H1 (cell line): ENCODE data around the gene OSBP2. TPM values are rescaled to one million over a fixed set of nuclear protein-coding genes. Genes with fewer than 3 reads are reported as not detected.

ENCODE experiments used
- CTCF ChIA-PET: fragments of 300-600 bp; sonication (Branson Sonifier 250); formaldehyde crosslinking; loops from one replicate; lab custom pipeline; 2021; ENCODE audit not compliant: partially characterized antibody; lab: Charles Lee
- POLR2A ChIA-PET: fragments of 300-600 bp; sonication (Branson Sonifier 250); formaldehyde crosslinking; loops from one replicate; lab custom pipeline; 2021; ENCODE audit warnings: inconsistent platforms; ENCODE audit not compliant: partially characterized antibody; lab: Charles Lee
- DNase-seq, 2 experiments: peaks; one replicate each; pipeline versions ENCODE4 v3.0.0 to v3.0.0-alpha.2; 2010 to 2022; ENCODE audit warnings: low spot score in 2 of 2, low read depth in 1 of 2, mixed read lengths in 1 of 2
- FAIRE-seq: peaks from 2 replicates; lab custom pipeline; 2011; peaks lifted over from hg19 to GRCh38; lab: Jason Lieb, UNC
- H2AFZ ChIP-seq: 2 replicates; pipeline ENCODE4 v1.8.1; 2012; ENCODE audit warnings: low read length, inconsistent platforms
- H2AK5ac ChIP-seq: 2 replicates; pipeline ENCODE4 v1.6.1; 2013; ENCODE audit warnings: low read depth, low read length
- H2BK120ac ChIP-seq: replicated peaks from 2 replicates; pipeline ENCODE3; 2013; ENCODE audit warnings: low read depth, low read length, inconsistent platforms
- H2BK12ac ChIP-seq: 2 replicates; pipeline ENCODE4 v1.6.1; 2013; ENCODE audit warnings: low read depth, low read length
- H2BK15ac ChIP-seq: 2 replicates; pipeline ENCODE4 v1.6.1; 2013; ENCODE audit warnings: low read length
- H2BK20ac ChIP-seq: 2 replicates; pipeline ENCODE4 v1.6.1; 2013; ENCODE audit warnings: low read length
- H2BK5ac ChIP-seq: 2 replicates; pipeline ENCODE4 v1.6.1; 2013; ENCODE audit warnings: low read depth, low read length
- H3K14ac ChIP-seq: 2 replicates; pipeline ENCODE4 v1.6.1; 2013; ENCODE audit warnings: inconsistent platforms; ENCODE audit not compliant: insufficient read length
- H3K18ac ChIP-seq: 2 replicates; pipeline ENCODE4 v1.6.1; 2013; ENCODE audit warnings: low read length; ENCODE audit errors: extremely low read depth
- H3K23ac ChIP-seq: 2 replicates; pipeline ENCODE4 v1.6.1; 2013; ENCODE audit warnings: inconsistent platforms; ENCODE audit not compliant: insufficient read length
- H3K23me2 ChIP-seq: 2 replicates; pipeline ENCODE4 v1.6.1; 2013; ENCODE audit warnings: low read depth, low read length
- H3K27ac ChIP-seq: 2 replicates; pipeline ENCODE4 v1.6.1; 2011; ENCODE audit warnings: low read depth, low read length, inconsistent platforms
- H3K27me3 ChIP-seq, 4 experiments: replicated peaks in 1 of 4; 1 replicate in 1 of 4; 2 replicates in 3 of 4; pipeline versions ENCODE4 v1.6.1 to v1.8.1; 2011 to 2013; ENCODE audit warnings: low read length in 3 of 4, mild to moderate bottlenecking in 3 of 4, inconsistent platforms in 2 of 4, mixed read lengths in 2 of 4, moderate library complexity in 1 of 4; ENCODE audit not compliant: control insufficient read depth in 3 of 4, insufficient read depth in 3 of 4; ENCODE audit errors: extremely low read depth in 1 of 4
- H3K36me3 ChIP-seq, 4 experiments: 2 replicates each; pipeline versions ENCODE4 v1.6.1 to v1.8.1; 2011 to 2013; ENCODE audit warnings: mild to moderate bottlenecking in 4 of 4, low read length in 3 of 4, moderate library complexity in 2 of 4, control low read depth in 1 of 4, inconsistent platforms in 1 of 4; ENCODE audit not compliant: insufficient read depth in 4 of 4, control insufficient read depth in 2 of 4
- H3K4ac ChIP-seq: replicated peaks from 2 replicates; pipeline ENCODE3; 2013; ENCODE audit warnings: low read length, low read depth, mixed read lengths, inconsistent platforms; ENCODE audit not compliant: insufficient read length
- H3K4me1 ChIP-seq, 4 experiments: replicated peaks in 1 of 4; 1 replicate in 1 of 4; 2 replicates in 3 of 4; pipeline versions ENCODE4 v1.6.1 to v1.8.1; 2011 to 2013; ENCODE audit warnings: low read length in 3 of 4, inconsistent platforms in 2 of 4, mixed read lengths in 1 of 4; ENCODE audit not compliant: insufficient read depth in 4 of 4, control insufficient read depth in 3 of 4
- H3K4me2 ChIP-seq, 2 experiments: 2 replicates each; pipeline versions ENCODE4 v1.6.1 to v1.8.1; 2011 to 2013; ENCODE audit warnings: low read depth in 2 of 2, low read length in 2 of 2, control low read depth in 1 of 2, inconsistent platforms in 1 of 2, mild to moderate bottlenecking in 1 of 2; ENCODE audit not compliant: insufficient read depth in 1 of 2
- H3K4me3 ChIP-seq, 4 experiments: fragments of 200-600, 300-600 bp in 1 of 4; sonication (generic), shearing (Covaris generic), sonication (Bioruptor Twin) in 1 of 4; 2 replicates each; pipeline versions ENCODE4 v1.5.1 to v1.8.1; 2011 to 2016; ENCODE audit warnings: low read length in 4 of 4, low read depth in 3 of 4, control low read depth in 2 of 4, inconsistent platforms in 2 of 4, mild to moderate bottlenecking in 2 of 4, mixed read lengths in 1 of 4, moderate library complexity in 1 of 4; ENCODE audit not compliant: insufficient read depth in 2 of 4; ENCODE audit errors: extremely low read depth in 1 of 4
- H3K56ac ChIP-seq: replicated peaks from 2 replicates; pipeline ENCODE3; 2013; ENCODE audit warnings: low read depth, mild to moderate bottlenecking, mixed read lengths, low read length, inconsistent platforms; ENCODE audit not compliant: insufficient read length
- H3K79me1 ChIP-seq: 2 replicates; pipeline ENCODE4 v1.6.1; 2013; ENCODE audit warnings: low read depth, low read length, control low read depth
- H3K79me2 ChIP-seq, 2 experiments: 2 replicates each; pipeline versions ENCODE4 v1.6.1 to v1.8.1; 2012 to 2013; ENCODE audit warnings: low read length in 2 of 2, mild to moderate bottlenecking in 2 of 2, inconsistent platforms in 1 of 2; ENCODE audit not compliant: insufficient read depth in 2 of 2, control insufficient read depth in 1 of 2
- H3K9ac ChIP-seq, 4 experiments: replicated peaks in 1 of 4; 1 replicate in 1 of 4; 2 replicates in 3 of 4; pipeline versions ENCODE4 v1.6.1 to v1.8.1; 2011 to 2013; ENCODE audit warnings: low read depth in 3 of 4, low read length in 3 of 4, control low read depth in 2 of 4, mild to moderate bottlenecking in 2 of 4, moderate library complexity in 2 of 4, inconsistent platforms in 1 of 4; ENCODE audit errors: extremely low read depth in 1 of 4
- H3K9me3 ChIP-seq, 2 experiments: 2 replicates each; pipeline versions ENCODE4 v1.6.1 to v1.8.1; 2012 to 2013; ENCODE audit warnings: mild to moderate bottlenecking in 2 of 2, moderate library complexity in 2 of 2, control low read depth in 1 of 2, inconsistent platforms in 1 of 2, low read depth in 1 of 2, low read length in 1 of 2, mixed read lengths in 1 of 2; ENCODE audit not compliant: insufficient read depth in 2 of 2
- H4K20me1 ChIP-seq, 2 experiments: replicated peaks in 1 of 2; 2 replicates each; pipeline versions ENCODE3 to v1.8.1; 2011 to 2013; ENCODE audit warnings: inconsistent platforms in 2 of 2, low read length in 2 of 2, mild to moderate bottlenecking in 1 of 2; ENCODE audit not compliant: insufficient read depth in 2 of 2, control insufficient read depth in 1 of 2
- H4K5ac ChIP-seq: 2 replicates; pipeline ENCODE4 v1.6.1; 2013; ENCODE audit warnings: low read length, low read depth, mixed read lengths, inconsistent platforms; ENCODE audit not compliant: insufficient read length
- H4K8ac ChIP-seq: 2 replicates; pipeline ENCODE4 v1.8.0; 2013; ENCODE audit warnings: mild to moderate bottlenecking, moderate library complexity, low read length, inconsistent platforms; ENCODE audit not compliant: insufficient read depth; ENCODE audit errors: extremely low read depth
- H4K91ac ChIP-seq: replicated peaks from 2 replicates; pipeline ENCODE3; 2013; ENCODE audit warnings: low read length, mixed read lengths, inconsistent platforms; ENCODE audit not compliant: insufficient read length
- RAD21 ChIP-seq, 2 experiments: IDR thresholded peaks in 1 of 2; conservative IDR thresholded peaks in 1 of 2; 2 replicates each; pipeline ENCODE4 v1.6.1; 2011; ENCODE audit warnings: low read depth in 2 of 2, low read length in 2 of 2, improper control_type of control experiment in 1 of 2, inconsistent platforms in 1 of 2, mild to moderate bottlenecking in 1 of 2, moderate library complexity in 1 of 2
- SRF ChIP-seq: IDR thresholded peaks from 2 replicates; pipeline ENCODE4 v1.6.1; 2011; ENCODE audit warnings: mild to moderate bottlenecking, low read depth, low read length, moderate library complexity
- TAF7 ChIP-seq: optimal IDR thresholded peaks from 2 replicates; pipeline ENCODE3; 2011; ENCODE audit warnings: low read depth, mild to moderate bottlenecking, inconsistent platforms, low read length, moderate library complexity, borderline replicate concordance
- ZNF274 ChIP-seq: IDR thresholded peaks from 2 replicates; pipeline ENCODE4 v1.7.0; 2012; ENCODE audit warnings: low read length, borderline replicate concordance; ENCODE audit errors: extremely low read depth
- WGBS, 2 experiments: shearing (Covaris generic) in 1 of 2; methylation state at CpG; one replicate each; pipeline versions ENCODE4 v1.1.6 to v1.1.7; 2013 to 2015; ENCODE audit warnings: low lambda C conversion rate in 2 of 2, mixed read lengths in 2 of 2, inconsistent platforms in 1 of 2, low coverage in 1 of 2, missing lambda C conversion rate in 1 of 2; ENCODE audit not compliant: insufficient replicate concordance in 2 of 2, insufficient coverage in 1 of 2, insufficient read length in 1 of 2; ENCODE audit errors: extremely low coverage in 1 of 2, missing lambda C conversion rate in 1 of 2; 5-methylcytosine and 5-hydroxymethylcytosine counted together
- polyA plus RNA-seq, 7 experiments: library from polyadenylated mRNA; depleted of rRNA in 3 of 7; stranded (reverse) in 5 of 7; unstranded in 2 of 7; fragments of >200 nt in 5 of 7; fragments of 200-250 nt in 2 of 7; gene quantifications; 1 replicate in 5 of 7; 2 replicates in 1 of 7; 4 replicates in 1 of 7; pipeline versions ENCODE4 v1.2.1 to v1.2.3, GENCODE V29; 2011 to 2013; ENCODE audit warnings: missing spikeins in 2 of 7, mixed read lengths in 2 of 7
- total RNA-seq: library from RNA; stranded (reverse); fragmentation: NEBNext Ultra II Directional; extraction: Animal tissue kit (Norgen Biotek cat#: 25700); gene quantifications from 2 replicates; pipeline ENCODE4 v1.2.1, GENCODE V29; 2021

The OSBP2 gene
- total and polyA plus RNA-seq, 2 of the 8 experiments (the other 6 are each of a cell fraction or from before 2014, with no cell fraction given) = 3.4 to 3.7 TPM

- Histone ChIP-seq H4K20me1 (peaks cover 9 to 18% of the 10 kb centered on the region in 2 experiments), H4K91ac (no peak overlapping the region), H3K9ac (no peak overlapping the region), H3K79me1 (peaks cover 4% of the 10 kb centered on the region; the same call in 1 of the 2 replicates), H3K23me2 (no peaks in the 10 kb centered on the region), H2BK12ac (no peak overlapping the region), H3K27me3 (no peaks in the 10 kb centered on the region), H4K8ac (no peak overlapping the region), H3K18ac (no peak overlapping the region), H3K79me2 (no peaks in the 10 kb centered on the region), H3K36me3 (peaks cover 66 to 95% (median 91%) of the 10 kb centered on the region in 4 experiments), H2AFZ (no peak overlapping the region), H2AK5ac (no peak overlapping the region), H2BK120ac (no peak overlapping the region), H3K56ac (no peak overlapping the region), H2BK15ac (no peak overlapping the region), H3K14ac (no peak overlapping the region), H2BK20ac (no peak overlapping the region), H3K4ac (no peak overlapping the region), H3K27ac (no peak overlapping the region), H2BK5ac (no peak overlapping the region), H3K9me3 (no peaks in the 10 kb centered on the region), H3K4me1 (no peaks in the 10 kb centered on the region), H3K23ac (no peak overlapping the region), H3K4me3 (no peak overlapping the region), H4K5ac (no peak overlapping the region), H3K4me2 (no peak overlapping the region)
- DNase-seq (no peak), FAIRE-seq (no peak)
- WGBS, 2 experiments = 88% methylated on average over 4 of the region's 4 CpGs; no CpG with 5 or more reads in 1 of the 2 experiments
- POLR2A ChIA-PET = interaction anchor here (0.7 to 1.7 kb wide), 7 partner anchors 8 to 102 kb away, joined by 3 to 4 read pairs (median 3); no protein-coding TSS in a partner anchor
- CTCF ChIA-PET = interaction anchor here (0.7 to 2.6 kb wide), 6 partner anchors 10 to 205 kb away, joined by 3 to 7 read pairs (median 4); no protein-coding TSS in a partner anchor
- TF ChIP-seq TAF7 (no peak), SRF (no peak), ZNF274 (no peak), RAD21 (IDR thresholded peaks at IDR 0.05 in 1 of 2, conservative IDR thresholded peaks at IDR 0.05 in 1 of 2; ENCODE audit: low read depth in 2 of 2, low read length in 2 of 2) (no peak)
These were observed 250.3 kb downstream of the OSBP2 start for GRCh38 chr22:30944986-30945385.
